Amygdala (tissue), 56 donors: ENCODE results near the gene RIMS4.
A peak's percentile ranks its signal among the peaks of the same experiment; 100 is the strongest.

Experiments
- DNase-seq, 56 donors: peaks; one replicate each; lab custom pipeline; 2025; lab: John Stamatoyannopoulos, UW

The RIMS4 gene

DNA sequence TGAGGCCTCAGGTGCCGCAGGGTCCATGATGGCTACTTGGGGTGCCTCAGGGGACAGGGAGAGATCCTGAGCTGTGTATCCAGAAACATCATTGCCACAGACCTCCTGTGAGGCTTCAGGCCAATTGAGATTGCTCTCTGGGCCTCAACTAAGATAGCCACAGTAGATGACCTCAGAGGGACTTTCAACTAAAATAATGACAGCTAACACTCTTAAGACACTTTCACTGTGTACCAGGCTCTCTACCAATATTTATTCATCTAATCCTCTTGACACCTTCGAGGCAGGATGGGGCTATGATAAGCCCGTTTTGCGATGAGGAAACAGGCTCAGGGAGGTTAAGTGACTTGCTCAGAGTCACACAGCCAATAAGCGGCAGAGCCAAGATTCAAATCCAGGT lies 10.7 kb downstream of the RIMS4 start:
- no peak for DNase-seq

DNA sequence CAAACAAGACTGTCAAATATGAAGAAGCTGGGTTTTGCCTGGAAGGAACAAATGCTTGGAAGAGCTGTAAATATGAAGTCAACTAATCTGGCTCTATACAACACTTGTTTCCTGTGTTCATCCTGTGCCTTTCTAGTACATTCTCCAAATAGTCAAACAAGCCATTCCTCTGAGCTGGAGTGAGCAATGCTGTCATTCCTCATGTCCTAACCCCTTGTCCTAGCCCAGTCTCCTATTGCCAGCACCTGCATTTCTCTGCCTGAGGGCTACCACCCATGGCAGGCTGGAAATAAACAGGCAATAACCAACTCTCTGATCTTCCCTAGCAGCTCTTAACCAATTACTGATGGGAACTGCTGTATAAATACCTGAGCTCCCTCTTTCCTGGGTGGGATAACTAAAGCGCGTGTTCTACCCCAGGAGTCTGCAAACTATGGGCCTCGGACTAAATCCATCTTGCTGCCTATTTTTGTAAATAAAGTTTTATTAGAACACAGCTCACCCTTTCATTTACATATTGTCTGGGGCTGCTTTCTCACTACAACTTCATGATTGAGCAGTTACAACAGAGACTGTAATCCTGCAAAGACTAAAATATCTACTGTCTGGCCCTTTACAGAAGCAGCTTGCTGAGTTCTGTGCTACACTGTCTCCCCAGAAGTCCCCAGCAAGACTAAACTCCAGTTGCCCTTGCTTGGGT lies 13.4 kb downstream of the RIMS4 start:
- DNase-seq, result no peak

DNA sequence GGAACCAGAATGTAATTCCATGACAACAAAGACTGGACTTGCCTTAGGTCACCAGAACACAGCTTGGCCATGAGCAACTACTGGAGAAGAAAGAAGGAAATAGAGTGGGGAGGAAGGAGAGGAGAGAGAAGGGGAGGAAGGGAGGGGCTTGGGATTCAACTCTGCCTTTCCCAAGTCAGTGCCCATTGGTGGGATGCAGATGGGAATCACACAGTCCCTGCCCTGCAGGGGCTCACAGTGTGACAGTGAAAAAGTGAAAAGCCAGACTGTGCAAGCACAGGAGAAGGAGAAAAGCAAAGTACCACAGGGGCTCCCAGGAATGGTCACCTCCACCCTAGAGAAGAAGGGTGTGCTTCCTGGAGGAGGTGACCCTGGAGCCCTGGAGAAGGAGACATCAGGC lies 14.0 kb downstream of the RIMS4 start:
- no peak for DNase-seq

DNA sequence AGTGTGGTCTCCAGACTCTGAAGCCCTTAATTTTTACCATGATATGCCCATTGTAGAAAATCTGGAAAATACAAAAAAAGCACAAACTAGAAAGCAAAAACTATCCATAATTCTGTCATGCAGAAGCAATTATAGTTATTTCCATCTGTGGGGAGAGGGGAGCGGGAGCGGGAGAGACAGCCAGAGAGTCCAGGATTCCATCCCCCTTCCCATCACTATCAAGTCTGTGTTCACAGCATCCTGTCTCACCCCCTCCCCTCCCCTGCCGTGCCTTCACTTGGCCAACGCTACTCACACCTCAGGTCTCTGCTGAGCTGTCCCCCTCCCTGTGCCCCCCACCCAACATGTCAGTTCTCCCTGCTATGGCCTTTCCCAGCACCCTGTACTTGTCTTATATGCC lies 14.5 kb downstream of the RIMS4 start:
- DNase-seq, result no peak

DNA sequence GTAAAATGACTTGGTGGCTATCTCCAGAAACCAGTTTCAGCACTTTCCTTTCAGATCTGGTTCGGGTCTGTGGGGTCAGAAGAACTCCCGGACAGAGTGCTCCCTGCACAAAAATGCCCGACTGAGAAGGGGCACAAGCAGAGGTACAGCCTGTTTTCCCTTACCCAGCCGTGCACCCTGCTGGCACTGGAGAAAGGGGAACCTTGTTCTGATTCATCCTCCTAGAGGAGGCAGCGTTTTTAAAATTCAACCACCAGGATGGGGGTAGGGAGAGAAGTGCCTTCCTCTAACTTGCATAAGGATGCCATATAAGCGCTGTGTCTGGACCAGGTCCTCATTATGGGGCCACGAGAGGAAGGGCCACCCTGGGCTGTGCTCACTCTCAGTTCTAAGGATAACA lies 17.6 kb downstream of the RIMS4 start:
- DNase-seq, result no peak

DNA sequence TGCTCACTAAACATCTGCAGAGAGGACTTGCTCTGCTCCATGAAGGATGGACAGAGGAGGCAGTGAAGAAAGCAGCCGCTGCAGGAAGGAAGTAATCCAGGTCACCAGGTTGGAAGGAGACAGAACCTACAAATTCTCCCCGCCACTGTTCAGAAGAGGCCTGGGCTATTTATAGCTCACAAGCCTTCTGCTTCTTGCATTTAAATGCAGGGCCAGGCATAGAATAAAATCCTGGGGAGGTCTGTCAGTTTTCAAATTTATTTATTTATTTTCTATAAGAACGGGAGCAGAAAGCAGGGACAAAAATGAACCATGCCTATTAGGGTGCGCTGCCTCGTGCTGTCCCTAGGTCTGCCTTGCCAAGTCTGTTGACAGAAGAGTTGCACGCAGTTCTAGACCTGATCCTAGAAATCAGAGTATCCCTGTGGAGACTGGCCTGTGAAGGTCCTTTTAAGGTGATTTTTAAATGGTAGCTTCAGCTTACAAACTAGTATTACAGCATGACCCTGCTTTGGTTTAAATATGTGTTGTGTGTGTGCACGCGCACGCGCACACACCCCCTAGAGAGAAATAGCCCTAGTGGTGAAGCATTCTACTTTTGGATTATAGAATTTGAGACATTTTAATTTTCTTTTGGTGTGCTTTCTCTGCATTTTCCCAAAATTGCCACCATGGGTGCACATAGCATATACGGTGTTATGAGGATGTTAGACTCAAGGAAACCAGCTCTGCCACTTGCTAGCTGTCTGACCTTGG lies 19.5 kb downstream of the RIMS4 start:
- DNase-seq, result no peak

DNA sequence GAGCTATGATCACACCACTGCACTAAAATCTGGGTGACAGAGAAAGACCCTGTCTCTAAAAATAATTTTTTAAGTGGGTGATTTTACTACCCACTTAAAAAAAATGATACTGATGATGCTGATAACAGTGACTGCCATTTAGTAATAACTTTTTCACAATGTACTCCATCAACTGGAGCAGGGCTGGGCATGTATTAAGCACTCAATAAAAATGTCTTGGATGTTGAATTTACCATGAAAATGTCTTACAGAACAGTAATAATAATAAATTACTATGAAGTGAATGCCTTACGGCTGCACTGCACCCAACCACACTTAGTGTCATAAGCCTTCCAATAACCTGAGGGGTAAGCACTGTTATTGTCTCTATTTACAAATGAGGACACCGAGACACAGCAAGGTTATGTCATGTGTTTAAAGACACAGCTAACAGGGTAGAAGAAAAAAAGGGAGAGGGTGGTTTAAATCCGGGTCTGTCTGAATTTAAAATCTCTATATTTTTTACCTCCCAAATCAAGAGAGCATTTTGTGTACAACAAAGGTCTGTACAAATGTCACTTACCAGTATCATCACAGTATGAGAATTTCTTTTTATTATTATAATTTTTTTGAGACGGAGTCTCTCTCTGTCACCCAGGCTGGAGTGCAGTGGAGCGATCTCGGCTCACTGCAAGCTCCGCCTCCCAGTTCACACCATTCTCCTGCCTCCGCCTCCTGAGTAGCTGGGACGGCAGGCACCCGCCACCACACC lies 21.5 kb downstream of the RIMS4 start:
- DNase-seq, result no peak

DNA sequence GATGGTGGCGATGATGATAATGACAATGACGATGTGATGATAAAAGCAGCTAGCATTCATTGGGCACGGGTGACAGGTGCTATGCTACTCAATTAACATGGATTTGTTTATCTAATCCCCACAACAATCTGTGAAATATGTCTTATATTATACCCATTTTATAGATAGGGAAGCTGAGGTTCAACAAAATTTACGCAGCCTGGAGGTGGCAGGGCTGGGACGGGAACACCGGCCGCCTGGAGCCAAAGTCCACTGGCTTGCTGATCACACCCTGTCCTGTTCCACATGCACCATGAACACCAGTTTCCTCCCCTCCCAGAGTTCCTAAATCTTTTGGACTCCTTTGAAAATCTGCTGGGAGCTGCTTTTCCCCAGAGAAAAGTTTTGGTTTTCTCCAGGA lies 23.0 kb downstream of the RIMS4 start:
- no peak for DNase-seq

DNA sequence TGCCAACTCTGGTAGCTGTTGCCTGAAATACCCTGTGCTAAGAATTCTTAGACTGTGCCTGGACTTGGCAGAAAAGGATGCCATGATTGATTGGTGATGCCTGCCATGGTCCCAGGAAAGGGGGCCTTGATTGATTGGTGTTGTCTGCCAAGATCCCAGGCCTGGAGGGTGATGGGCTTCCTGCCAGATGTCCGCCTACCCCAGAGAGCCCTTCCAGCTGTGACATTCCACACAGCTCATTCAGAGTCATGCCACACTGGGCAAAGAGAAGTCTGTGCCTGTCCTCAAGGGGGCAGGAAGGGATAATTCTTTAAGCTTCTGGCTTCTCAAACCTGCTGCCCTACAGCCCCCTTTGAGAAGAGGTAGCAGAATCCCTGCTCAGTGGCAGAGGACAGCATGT lies 24.6 kb downstream of the RIMS4 start:
- DNase-seq, result no peak

DNA sequence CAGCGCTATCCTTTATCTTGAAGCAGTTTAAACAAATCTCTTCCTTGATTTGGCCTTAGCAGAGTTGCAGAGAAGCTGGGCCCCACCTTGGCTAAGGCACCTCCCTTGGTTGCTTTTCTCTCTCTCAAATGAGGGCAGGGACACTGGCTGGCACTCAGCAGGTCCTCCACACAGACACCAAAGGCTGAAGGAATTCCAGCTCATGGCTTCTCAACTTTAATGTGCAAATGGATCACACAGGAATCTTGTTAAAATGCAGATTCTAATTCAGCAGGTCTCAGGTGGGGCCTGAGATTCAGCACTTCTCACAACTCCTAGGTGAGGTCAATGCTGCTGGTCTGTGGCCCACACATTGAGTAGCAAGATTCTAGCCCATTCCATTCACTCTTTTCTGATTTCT lies 25.7 kb downstream of the RIMS4 start:
- no peak for DNase-seq

DNA sequence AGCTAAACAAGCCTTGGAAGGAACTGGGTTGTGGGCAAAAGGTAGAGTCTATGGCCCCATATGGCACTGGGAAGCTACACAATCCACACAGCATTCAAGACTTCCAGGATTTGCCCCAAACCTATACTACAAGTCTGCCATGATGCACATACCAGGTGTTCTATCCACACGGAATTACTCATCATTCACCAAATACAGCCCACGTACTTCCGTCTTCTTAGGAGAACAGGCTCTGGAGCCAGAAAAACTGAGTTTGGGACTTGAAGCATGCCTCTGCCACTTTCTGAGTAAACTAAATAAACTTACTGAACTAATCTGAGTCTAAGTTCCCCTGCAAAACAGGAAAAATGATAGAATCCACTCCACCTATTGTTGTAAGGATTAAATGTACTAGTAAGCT lies 28.6 kb downstream of the RIMS4 start:
- no peak for DNase-seq

DNA sequence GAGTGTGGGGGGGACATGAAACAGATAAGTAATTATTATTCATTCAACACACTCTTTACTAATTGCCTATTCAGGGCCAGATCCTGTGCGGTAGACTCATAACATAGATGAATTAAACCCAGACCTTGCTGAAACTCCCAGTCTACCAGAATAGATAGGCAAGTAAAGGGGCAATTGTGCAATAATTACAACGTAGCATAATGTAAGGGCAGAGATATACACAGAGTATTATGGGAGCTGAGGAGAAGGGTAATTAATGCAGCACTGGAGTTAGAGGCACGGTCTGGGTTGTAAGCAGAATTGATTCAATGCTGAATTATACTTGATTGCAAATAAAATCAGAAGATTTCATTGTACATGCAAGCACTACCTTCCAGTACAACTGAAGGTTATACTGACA lies 29.2 kb downstream of the RIMS4 start:
- no peak for DNase-seq

DNA sequence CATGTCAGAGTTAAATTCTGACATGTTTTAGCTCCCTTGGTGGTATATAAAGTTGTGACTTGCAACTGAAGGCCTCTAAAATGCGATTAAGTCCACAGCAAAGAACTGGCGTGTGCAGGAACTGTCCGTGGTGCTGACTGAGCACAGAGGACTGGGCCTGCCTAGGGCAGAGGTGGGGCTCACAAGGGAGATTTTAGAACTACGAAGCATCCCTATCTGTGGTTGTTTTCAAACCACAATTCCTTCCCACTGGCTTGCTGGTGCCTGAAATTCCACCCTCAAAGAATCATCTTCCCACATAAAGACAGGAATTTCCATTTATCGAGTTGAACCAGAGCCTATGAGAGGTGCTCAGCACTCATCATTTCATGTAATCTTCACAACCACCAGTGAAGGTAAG lies 30.1 kb downstream of the RIMS4 start:
- peak in 2 of 56 donors; percentile 12 to 18 for DNase-seq

DNA sequence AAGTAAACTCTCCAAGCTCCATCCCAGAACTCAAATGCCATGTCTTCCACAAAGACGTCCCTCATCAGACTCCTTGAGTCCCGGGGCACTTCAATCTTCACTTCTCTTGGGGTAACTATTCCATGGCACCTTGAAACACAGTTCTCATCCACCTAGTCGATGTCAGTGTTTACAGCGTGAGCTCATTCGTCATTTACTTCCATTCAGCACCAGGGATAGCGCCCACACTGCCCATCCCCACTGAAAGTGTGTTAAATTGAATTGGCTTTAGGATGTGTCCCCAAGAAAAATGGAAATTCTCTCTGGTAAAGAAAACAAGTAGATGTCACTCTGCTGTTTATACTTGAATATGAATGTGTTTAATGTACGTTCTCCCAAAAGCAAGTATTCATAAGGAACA lies 33.4 kb downstream of the RIMS4 start:
- peak in 1 of 56 donors; percentile 13 for DNase-seq

DNA sequence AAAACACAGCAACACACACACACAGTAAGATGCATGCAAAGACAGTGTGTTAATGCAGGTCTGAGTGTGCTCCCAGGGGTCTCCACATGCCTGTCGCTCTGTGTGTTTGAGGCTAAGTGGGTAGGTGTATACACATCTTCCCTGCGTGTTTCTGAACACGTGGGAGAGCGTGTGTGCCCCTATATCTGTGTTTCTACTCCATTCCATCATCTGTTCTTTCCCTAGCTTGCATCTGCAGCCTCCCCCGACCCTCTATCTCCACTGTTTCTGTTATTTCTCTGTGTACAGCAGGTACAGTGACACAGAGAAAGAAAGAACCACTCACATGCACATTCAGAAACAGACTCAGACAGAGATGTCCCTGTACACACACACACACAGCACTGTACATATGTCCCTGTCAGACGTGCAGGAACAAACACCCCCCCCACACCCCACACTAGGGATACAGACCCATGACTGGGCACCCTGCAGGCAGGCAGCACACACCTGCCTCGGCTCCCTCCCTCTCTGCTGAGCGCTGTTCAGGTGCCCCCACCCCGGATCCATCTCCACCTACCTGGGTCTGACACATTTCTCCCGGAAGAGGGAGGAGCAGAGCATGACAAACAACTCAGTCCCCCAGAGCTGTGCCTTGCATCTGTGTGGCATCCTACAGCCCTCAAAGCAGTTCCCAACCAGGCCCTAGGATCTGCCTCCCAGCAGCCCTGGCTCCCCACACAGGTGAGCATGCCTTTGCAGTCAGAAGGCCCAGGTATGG lies 37.1 kb downstream of the RIMS4 start:
- peak in 3 of 56 donors; percentile 13 to 43 (median 33) for DNase-seq

DNA sequence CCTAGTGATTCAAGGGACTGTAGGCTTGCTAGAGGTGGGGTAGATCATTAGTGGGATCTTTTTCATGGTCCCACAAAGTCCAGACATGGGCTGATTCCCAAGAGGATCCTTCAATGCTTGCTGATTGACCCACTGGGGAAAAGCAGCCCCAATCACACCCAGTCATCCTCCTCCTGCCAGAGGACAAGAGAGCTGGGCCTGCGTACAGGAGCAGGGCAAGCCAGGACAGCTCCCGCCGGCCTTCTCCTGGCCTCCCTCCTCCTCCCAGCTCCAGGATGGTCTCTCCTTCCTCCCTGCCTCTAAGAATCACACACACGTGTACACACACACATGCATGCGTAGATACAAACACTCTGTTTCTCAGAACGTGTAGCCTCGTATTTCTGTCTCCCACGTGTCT lies 37.7 kb downstream of the RIMS4 start:
- no peak for DNase-seq

DNA sequence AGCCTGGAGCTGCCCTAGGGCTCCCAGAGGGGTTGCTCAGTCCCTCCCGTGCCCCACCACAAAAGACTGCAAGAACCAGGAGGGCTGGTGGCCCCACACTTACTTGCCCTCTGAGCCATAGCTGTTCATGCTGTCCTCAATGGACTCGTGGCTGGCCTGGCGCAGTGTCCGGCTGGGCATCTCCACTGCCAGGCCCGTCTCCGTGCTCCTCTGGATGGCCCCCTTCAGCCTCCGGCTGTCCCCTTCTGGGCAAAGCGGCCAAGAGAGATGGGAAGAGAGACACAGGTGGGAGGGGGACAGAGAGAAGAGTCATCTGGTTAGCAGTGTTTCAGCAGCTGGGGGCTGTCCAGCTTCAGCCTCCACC lies 39.2 kb downstream of the RIMS4 start:
- no peak for DNase-seq

DNA sequence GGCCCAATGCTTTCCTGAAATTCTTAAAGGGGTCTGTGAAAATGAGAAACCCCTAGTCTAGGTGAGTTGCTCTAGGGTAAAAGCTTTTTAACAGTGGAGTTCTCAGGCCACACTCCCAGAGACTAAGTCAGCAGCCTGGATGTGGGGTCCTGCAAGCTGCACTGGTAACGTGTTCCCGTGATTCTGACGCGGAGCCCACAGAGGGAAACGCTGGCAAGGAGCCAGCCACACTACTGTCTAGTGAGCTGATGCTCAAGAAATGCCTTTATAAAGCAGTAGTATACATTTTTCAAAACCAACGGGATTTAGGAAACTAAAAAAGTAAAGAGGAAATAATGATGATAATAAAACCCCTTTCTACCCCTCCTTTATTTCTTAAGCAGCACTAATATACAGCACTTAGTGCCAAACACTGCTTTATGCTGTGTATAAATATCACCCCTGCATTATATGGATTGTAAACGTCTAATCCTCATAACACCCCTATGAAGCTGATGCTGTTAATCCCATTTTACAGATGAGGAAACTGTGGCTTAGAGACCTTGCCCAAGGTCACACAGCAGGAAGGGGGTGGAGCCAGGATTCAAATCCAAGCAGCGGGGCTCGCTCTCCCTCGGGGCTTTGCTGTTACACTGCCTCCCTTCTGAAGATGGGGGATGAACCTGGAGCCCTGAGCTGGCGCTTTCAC lies 39.7 kb downstream of the RIMS4 start:
- DNase-seq, result peak in 6 of 56 donors; percentile 8 to 40 (median 19)

DNA sequence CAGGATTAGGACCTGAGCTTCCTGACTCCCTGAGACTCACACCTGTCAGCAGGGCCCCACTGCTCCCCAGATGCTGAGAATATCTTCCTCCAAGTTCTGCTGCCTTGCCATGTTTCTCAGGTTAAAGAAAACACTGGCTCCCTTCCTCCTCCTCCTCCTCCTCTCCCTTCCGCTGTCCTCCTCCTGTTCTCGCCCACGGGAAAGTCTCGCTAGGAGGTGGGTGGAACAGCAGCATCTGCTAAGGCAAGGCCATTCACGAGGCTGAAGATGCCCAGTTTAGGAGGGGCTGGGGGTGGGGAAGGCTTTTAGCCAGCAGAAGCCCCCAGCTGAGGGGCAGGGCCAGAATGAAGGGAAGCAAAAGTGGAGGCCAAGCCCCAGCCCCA lies 40.9 kb downstream of the RIMS4 start:
- DNase-seq, result no peak

DNA sequence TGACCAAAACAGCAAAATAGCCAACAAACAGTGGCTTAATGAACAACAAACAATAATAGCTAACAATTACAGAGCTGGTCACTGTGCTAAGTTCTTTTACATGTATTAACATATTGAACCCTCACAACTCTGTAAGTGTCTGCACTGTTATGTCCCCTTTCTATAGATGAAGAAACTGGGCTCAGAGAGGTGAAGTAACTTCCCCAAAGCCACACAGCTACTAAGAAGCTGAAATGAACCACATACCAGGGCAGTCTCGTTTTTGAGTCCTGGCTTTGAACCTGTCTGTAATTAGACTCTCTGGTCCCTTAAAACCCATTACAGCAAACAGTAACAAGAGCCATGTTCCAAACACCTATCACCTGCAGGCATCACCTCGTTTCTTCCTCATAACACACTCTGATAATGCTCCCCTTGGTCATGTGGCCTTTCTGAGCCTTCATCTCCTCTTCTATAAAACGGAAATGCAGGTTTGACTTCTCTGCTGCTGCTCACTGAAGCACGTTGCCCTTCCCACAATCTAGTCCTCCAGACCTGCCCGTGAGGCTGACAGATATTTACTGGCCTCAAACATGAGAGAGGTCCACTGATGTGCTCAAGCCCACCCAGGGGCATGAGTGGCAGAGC lies 41.4 kb downstream of the RIMS4 start:
- no peak for DNase-seq
